Measurements from ENCODE around the gene PRSS53.

DNA sequence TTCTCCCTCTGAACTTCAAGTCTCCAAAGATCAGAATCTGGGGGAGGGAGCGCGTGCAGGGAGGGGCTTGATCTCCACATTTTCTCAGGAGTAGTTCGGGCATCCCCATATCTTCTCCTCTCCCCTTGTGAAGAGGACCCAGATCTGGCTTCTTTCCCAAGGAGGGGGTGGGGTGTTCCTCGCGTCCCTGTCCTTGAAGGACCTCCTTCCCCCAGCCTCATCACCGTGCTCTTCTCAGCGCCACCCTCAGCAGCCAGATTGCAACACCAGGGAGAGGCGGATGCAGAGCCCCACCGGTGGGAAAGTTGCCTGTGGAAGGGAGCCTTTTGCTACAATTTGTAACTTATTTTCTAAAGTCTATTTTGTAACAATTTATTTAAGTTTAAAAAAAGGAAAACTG, 5.7 kb downstream of the PRSS53 start:
- TF ChIP-seq, protein P1, sequence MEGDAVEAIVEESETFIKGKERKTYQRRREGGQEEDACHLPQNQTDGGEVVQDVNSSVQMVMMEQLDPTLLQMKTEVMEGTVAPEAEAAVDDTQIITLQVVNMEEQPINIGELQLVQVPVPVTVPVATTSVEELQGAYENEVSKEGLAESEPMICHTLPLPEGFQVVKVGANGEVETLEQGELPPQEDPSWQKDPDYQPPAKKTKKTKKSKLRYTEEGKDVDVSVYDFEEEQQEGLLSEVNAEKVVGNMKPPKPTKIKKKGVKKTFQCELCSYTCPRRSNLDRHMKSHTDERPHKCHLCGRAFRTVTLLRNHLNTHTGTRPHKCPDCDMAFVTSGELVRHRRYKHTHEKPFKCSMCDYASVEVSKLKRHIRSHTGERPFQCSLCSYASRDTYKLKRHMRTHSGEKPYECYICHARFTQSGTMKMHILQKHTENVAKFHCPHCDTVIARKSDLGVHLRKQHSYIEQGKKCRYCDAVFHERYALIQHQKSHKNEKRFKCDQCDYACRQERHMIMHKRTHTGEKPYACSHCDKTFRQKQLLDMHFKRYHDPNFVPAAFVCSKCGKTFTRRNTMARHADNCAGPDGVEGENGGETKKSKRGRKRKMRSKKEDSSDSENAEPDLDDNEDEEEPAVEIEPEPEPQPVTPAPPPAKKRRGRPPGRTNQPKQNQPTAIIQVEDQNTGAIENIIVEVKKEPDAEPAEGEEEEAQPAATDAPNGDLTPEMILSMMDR (IDR thresholded peaks at IDR 0.05) = no peak
- TF ChIP-seq POLR2A (IDR thresholded peaks at IDR 0.05) (no peak), POLR2AphosphoS5 (IDR thresholded peaks at IDR 0.05) (no peak)
